ENCODE results near the gene ZNF253.
"Not testable (repeated sequence)": the region's sequence is repeated elsewhere in the genome, so short reads cannot be mapped to it uniquely, and the experiment has no call there.

Gene ZNF253

DNA sequence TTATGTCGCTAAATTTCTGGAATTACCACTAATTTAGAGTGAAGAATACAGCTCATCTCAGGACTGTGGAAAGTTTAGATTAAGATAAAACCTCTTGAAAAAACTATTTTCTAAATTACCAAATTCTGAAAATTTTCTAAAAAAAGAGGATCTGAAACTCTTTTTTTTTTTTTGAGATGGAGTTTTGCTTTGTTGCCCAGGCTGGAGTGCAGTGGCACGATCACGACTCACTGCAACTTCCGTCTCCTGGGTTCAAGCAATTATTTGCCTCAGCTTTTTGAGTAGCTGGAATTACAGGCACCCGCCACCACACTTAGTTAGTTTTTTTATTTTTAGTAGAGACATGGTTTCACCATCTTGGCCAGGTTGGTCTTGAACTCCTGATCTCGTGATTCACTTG is 16.6 kb upstream of the ZNF253 start:
- no CpG with 5 or more reads among the region's 6 CpGs for WGBS (ENCODE audit: insufficient coverage, insufficient read length)
- no peak for DNase-seq (ENCODE audit: low read depth, low spot score)
- H3K4me1 ChIP-seq (ENCODE audit: control insufficient read depth, insufficient read depth, low read length), result no peaks in the 10 kb centered on the region
- no peak overlapping the region for H3K4me3 ChIP-seq (ENCODE audit: low read length)
- H3K27ac ChIP-seq (ENCODE audit: low read length), result no peak overlapping the region
- no peaks in the 10 kb centered on the region for H3K36me3 ChIP-seq (ENCODE audit: control insufficient read depth, insufficient read depth, low read length)
- no peaks in the 10 kb centered on the region for H3K27me3 ChIP-seq (ENCODE audit: control insufficient read depth, insufficient read depth, low read length)
- no peaks in the 10 kb centered on the region for H3K9me3 ChIP-seq (ENCODE audit: control insufficient read depth, insufficient read depth, low read length)

DNA sequence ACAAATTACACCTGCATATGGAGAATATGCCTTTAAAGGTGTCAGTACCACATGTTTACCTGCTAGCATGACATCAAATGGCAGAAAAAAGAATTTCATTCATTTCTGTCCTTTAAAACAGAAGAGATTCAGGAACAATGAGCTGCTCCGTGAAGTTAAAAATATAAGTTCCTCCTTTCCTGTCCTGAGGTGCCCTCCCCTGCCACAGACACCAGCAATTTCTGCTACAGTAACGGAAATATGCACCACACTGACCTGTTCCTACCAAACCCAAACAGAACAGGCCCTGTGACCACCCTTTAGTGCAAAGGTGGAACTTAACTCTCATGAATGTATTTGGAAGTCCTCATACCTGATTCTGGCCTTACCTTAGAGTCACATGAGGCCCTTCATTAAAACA is 13.9 kb upstream of the ZNF253 start:
- H3K4me3 ChIP-seq (ENCODE audit: low read length); DNase-seq (ENCODE audit: low read depth, low spot score); H3K27me3 ChIP-seq (ENCODE audit: control insufficient read depth, insufficient read depth, low read length); H3K4me1 ChIP-seq (ENCODE audit: control insufficient read depth, insufficient read depth, low read length); H3K36me3 ChIP-seq (ENCODE audit: control insufficient read depth, insufficient read depth, low read length); H3K9me3 ChIP-seq (ENCODE audit: control insufficient read depth, insufficient read depth, low read length); H3K27ac ChIP-seq (ENCODE audit: low read length): not testable (repeated sequence)
- WGBS (ENCODE audit: insufficient coverage, insufficient read length), result no CpG with 5 or more reads among the region's 2 CpGs

DNA sequence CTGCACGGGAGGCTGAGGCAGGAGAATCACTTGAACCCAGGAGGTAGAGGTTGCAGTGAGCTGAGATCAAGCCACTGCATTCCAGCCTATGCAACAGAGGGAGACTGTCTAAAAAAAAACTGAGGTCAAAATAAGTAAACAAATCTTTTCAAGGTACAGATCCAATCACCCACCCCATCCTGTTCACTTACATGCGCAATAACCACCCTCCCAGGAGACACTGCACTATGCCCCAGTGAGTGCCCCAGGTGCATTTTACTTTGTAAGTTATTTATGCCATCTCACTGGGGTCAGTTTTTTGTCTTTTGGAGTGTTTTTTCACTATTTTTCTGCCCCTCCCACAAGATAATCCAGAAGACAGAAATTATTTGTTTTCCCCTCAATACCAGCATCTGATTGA is 6.9 kb upstream of the ZNF253 start:
- Histone ChIP-seq H3K27me3 (ENCODE audit: control insufficient read depth, insufficient read depth, low read length) (no peaks in the 10 kb centered on the region), H3K9me3 (ENCODE audit: control insufficient read depth, insufficient read depth, low read length) (no peaks in the 10 kb centered on the region), H3K4me1 (ENCODE audit: control insufficient read depth, insufficient read depth, low read length) (no peaks in the 10 kb centered on the region), H3K27ac (ENCODE audit: low read length) (no peak overlapping the region), H3K36me3 (ENCODE audit: control insufficient read depth, insufficient read depth, low read length) (no peaks in the 10 kb centered on the region), H3K4me3 (ENCODE audit: low read length) (no peak overlapping the region)
- DNase-seq (ENCODE audit: low read depth, low spot score), result no peak
- no CpG with 5 or more reads among the region's 2 CpGs for WGBS (ENCODE audit: insufficient coverage, insufficient read length)

GRCh38 chr19:19860756-19861390 is 4.8 kb upstream of the ZNF253 start:
- Histone ChIP-seq H3K4me1 (ENCODE audit: control insufficient read depth, insufficient read depth, low read length) (no peaks in the 10 kb centered on the region), H3K27ac (ENCODE audit: low read length) (no peak overlapping the region), H3K9me3 (ENCODE audit: control insufficient read depth, insufficient read depth, low read length) (no peaks in the 10 kb centered on the region), H3K36me3 (ENCODE audit: control insufficient read depth, insufficient read depth, low read length) (no peaks in the 10 kb centered on the region), H3K27me3 (ENCODE audit: control insufficient read depth, insufficient read depth, low read length) (no peaks in the 10 kb centered on the region), H3K4me3 (ENCODE audit: low read length) (peak overlapping the region; percentile 91)
- peak; percentile 98 for DNase-seq (ENCODE audit: low read depth, low spot score)
- WGBS (ENCODE audit: insufficient coverage, insufficient read length), result no CpG with 5 or more reads among the region's 29 CpGs

DNA sequence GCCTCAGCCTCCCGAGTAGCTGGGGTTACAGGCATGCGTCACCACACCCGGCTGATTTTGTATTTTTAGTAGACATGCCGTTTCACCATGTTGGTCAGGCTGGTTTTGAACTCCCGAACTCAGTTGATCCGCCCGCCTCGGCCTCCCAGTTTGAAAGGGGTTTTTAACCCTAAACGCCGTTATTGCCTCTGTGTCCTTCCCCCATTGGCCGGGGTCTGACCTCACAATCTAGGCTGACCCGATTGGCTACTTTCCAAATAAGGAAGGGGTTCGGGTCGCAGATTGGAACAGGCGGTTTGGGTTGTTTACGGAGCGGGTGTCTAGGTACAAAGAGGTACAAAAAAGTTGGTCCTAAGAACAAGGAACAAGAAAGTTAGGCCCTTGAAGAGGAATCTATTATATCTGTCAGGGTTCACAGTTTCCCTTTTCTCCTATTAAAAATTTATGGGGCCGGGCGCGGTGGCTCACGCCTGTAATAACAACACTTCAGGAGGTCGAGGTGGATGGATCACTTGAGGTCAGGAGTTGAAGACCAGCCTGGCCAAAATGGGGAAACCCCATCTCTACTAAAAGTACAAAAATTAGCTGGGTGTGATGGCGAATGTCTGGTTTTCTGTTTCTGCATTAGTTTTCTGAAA is 1.0 kb downstream of the ZNF253 start:
- no CpG with 5 or more reads among the region's 23 CpGs for WGBS (ENCODE audit: insufficient coverage, insufficient read length)
- Histone ChIP-seq H3K27me3 (ENCODE audit: control insufficient read depth, insufficient read depth, low read length) (no peaks in the 10 kb centered on the region), H3K4me3 (ENCODE audit: low read length) (peak overlapping the region; percentile 90), H3K36me3 (ENCODE audit: control insufficient read depth, insufficient read depth, low read length) (no peaks in the 10 kb centered on the region; the same call in 1 of the 2 replicates), H3K4me1 (ENCODE audit: control insufficient read depth, insufficient read depth, low read length) (no peaks in the 10 kb centered on the region), H3K27ac (ENCODE audit: low read length) (no peak overlapping the region), H3K9me3 (ENCODE audit: control insufficient read depth, insufficient read depth, low read length) (no peaks in the 10 kb centered on the region)
- peak; percentile 75 for DNase-seq (ENCODE audit: low read depth, low spot score)

- not testable (repeated sequence) for DNase-seq (ENCODE audit: low read depth, low spot score); H3K27ac ChIP-seq (ENCODE audit: low read length); H3K4me1 ChIP-seq (ENCODE audit: control insufficient read depth, insufficient read depth, low read length); H3K9me3 ChIP-seq (ENCODE audit: control insufficient read depth, insufficient read depth, low read length); H3K4me3 ChIP-seq (ENCODE audit: low read length); H3K36me3 ChIP-seq (ENCODE audit: control insufficient read depth, insufficient read depth, low read length); H3K27me3 ChIP-seq (ENCODE audit: control insufficient read depth, insufficient read depth, low read length)
- no CpG with 5 or more reads among the region's 5 CpGs for WGBS (ENCODE audit: insufficient coverage, insufficient read length)
Observed at GRCh38 chr19:19870086-19870485, 4.4 kb downstream of the ZNF253 start.

- no peak overlapping the region for H3K27ac ChIP-seq (ENCODE audit: low read length)
- DNase-seq (ENCODE audit: low read depth, low spot score), result no peak
- no CpG with 5 or more reads among the region's 3 CpGs for WGBS (ENCODE audit: insufficient coverage, insufficient read length)
Observed at GRCh38 chr19:19871932-19872331, 6.2 kb downstream of the ZNF253 start.

DNA sequence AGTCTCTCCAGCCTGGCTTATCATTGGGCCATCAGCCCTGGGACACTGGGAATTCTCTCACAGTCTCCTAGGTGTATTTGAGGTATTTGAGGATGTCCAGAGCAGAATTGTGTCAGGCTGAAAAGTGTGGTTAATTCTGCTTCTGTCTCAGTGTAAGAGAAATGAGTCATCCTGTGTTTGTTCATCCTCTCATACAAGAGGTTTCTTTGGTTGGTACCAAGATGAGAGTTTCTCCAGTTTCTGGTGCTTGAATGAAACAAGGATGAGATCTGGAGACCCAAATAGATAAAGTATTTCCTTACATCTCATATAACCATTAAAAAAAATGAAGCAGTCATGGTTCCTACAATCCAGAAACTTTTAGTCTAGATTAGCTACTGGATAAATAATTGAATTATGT is 7.7 kb downstream of the ZNF253 start:
- no peak for DNase-seq (ENCODE audit: low read depth, low spot score)
- H3K4me3 ChIP-seq (ENCODE audit: low read length), result no peak overlapping the region
- H3K4me1 ChIP-seq (ENCODE audit: control insufficient read depth, insufficient read depth, low read length), result no peaks in the 10 kb centered on the region; the same call in 1 of the 2 replicates
- H3K27ac ChIP-seq (ENCODE audit: low read length), result no peak overlapping the region
- no peaks in the 10 kb centered on the region for H3K9me3 ChIP-seq (ENCODE audit: control insufficient read depth, insufficient read depth, low read length)
- H3K36me3 ChIP-seq (ENCODE audit: control insufficient read depth, insufficient read depth, low read length), result no peaks in the 10 kb centered on the region; the same call in 1 of the 2 replicates
- H3K27me3 ChIP-seq (ENCODE audit: control insufficient read depth, insufficient read depth, low read length), result no peaks in the 10 kb centered on the region

More at GRCh38 chr19:19871932-19872331, 6.2 kb downstream of the ZNF253 start:
- no peaks in the 10 kb centered on the region for H3K9me3 ChIP-seq (ENCODE audit: control insufficient read depth, insufficient read depth, low read length)
- no peaks in the 10 kb centered on the region for H3K27me3 ChIP-seq (ENCODE audit: control insufficient read depth, insufficient read depth, low read length)
- no peak overlapping the region for H3K4me3 ChIP-seq (ENCODE audit: low read length)
- no peaks in the 10 kb centered on the region; the same call in 1 of the 2 replicates for H3K36me3 ChIP-seq (ENCODE audit: control insufficient read depth, insufficient read depth, low read length)
- no peaks in the 10 kb centered on the region; the same call in 1 of the 2 replicates for H3K4me1 ChIP-seq (ENCODE audit: control insufficient read depth, insufficient read depth, low read length)

DNA sequence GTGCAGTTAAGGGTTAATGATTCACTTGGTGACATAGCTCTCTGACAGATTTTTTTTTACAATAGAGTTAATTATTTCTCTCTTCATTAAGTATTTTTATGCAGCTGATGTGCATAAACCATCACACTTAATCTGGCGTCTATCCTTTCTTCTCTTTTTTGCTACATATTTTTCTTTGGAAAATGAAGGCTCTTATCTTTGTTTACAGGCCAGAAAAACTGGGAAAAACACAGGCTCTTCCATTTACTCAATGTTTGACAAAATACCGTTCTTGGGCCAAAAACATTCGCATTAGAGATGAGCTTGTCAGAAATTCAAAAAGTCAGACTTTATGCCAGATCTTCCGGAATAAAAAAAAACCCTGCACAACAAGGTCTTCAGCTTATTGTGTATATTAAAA is 12.0 kb downstream of the ZNF253 start:
- Histone ChIP-seq H3K9me3 (ENCODE audit: control insufficient read depth, insufficient read depth, low read length) (no peaks in the 10 kb centered on the region), H3K4me3 (ENCODE audit: low read length) (no peak overlapping the region), H3K27ac (ENCODE audit: low read length) (no peak overlapping the region), H3K36me3 (ENCODE audit: control insufficient read depth, insufficient read depth, low read length) (peaks cover 6% of the 10 kb centered on the region; the same call in 1 of the 2 replicates), H3K4me1 (ENCODE audit: control insufficient read depth, insufficient read depth, low read length) (no peaks in the 10 kb centered on the region; the same call in 1 of the 2 replicates), H3K27me3 (ENCODE audit: control insufficient read depth, insufficient read depth, low read length) (no peaks in the 10 kb centered on the region)
- no peak for DNase-seq (ENCODE audit: low read depth, low spot score)
- no CpG with 5 or more reads among the region's 4 CpGs for WGBS (ENCODE audit: insufficient coverage, insufficient read length)

DNA sequence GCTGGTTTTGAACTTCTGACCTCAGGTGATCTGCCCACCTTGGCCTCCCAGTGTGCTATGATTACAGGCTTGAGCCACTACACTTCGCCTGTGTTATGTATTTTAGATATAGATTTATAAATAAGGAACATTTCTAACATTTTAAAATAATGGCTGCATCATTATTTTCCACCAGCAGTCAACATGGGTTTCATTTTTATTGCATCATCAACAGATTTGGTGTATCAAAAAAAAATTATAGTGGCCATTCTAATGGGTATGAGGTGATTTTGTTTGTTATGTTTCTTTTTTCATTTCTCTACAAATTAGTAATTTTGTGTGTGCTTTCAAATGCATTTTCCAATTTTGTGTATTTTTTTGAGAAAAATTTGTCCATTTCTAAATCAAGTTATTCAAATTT is 18.9 kb downstream of the ZNF253 start:
- Histone ChIP-seq H3K27me3 (ENCODE audit: control insufficient read depth, insufficient read depth, low read length) (no peaks in the 10 kb centered on the region), H3K27ac (ENCODE audit: low read length) (no peak overlapping the region), H3K9me3 (ENCODE audit: control insufficient read depth, insufficient read depth, low read length) (no peaks in the 10 kb centered on the region; the same call in 1 of the 2 replicates), H3K36me3 (ENCODE audit: control insufficient read depth, insufficient read depth, low read length) (peaks cover 11% of the 10 kb centered on the region; the same call in 1 of the 2 replicates), H3K4me3 (ENCODE audit: low read length) (no peak overlapping the region), H3K4me1 (ENCODE audit: control insufficient read depth, insufficient read depth, low read length) (no peaks in the 10 kb centered on the region)
- WGBS (ENCODE audit: insufficient coverage, insufficient read length), result no CpG with 5 or more reads among the region's 1 CpG
- no peak for DNase-seq (ENCODE audit: low read depth, low spot score)

Data from iPS DF 6.9 (cell line).